ENCODE data around the gene ABCA7.

ABCA7 gene

DNA sequence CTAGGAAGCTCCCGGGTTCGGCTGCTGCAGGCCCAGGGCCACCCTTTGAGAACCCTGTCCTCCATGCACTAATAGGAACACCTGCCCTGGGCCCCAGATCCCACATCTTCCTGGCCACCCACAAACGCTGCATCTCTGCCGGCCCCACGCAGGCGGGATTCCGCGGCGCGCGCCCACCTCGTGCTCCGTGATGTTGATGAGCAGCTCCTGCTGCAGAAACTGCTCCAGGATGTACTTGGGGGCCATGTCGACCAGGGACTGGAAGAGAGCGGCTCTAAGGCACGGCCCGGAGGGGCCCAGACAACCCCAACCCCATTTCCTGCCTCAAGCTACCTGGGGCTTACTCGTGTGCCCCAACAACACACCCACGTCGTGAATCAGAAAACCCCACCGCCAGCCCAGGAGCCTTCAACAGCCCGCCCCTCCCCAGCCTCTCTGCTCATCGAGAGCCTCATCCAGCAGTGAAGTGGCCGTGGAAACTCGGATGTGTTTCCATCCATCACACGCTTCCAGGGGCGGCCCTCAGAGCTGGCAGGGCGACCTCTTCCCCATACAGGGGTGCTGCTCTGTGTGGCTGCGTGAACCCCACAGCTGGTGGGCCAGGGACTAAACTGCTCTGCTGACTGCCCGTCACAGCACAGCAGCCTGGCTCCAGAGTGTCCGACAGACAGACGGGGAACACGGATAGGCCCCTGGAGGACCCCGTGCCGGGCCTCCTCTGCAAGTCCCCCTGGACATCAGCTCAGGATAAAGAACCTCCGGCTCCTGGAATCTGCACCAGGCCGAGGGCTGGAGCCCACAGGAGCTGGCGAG lies 51.0 kb downstream of the ABCA7 start:
- no peak for DNase-seq

DNA sequence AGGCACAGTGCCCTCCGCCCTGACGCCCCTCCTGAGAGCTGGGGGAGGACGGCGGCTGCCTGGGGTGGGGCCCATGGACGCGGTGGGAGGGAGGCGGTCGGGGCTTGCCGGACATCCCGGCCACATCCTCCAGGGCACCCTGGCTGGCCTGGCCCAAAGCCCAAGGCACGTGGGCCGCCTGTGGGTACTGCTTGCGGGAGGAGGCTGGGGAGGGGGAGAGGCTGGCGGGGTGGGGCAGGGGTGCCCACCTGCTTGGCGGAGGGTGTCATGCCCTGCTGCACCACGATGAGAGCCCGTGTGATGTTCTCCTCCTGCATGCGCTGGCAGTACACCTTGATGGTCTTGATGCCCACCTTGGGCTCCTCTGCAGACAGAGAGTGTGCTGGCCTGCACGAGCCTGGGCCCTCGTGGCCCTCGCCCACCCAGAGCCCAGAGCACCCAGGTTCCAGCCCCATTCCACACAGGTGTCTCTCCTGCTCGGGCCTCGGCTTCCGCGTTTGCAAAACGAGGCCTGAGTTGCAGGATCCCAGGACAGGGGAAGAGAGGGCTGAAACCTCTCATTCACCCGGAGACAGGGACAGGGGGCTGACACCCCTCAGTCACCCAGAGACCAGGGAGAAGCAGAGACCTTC lies 51.8 kb downstream of the ABCA7 start:
- no peak for DNase-seq

- no peak for DNase-seq
These were observed 53.4 kb downstream of the ABCA7 start for GRCh38 chr19:1093330-1093729.

DNA sequence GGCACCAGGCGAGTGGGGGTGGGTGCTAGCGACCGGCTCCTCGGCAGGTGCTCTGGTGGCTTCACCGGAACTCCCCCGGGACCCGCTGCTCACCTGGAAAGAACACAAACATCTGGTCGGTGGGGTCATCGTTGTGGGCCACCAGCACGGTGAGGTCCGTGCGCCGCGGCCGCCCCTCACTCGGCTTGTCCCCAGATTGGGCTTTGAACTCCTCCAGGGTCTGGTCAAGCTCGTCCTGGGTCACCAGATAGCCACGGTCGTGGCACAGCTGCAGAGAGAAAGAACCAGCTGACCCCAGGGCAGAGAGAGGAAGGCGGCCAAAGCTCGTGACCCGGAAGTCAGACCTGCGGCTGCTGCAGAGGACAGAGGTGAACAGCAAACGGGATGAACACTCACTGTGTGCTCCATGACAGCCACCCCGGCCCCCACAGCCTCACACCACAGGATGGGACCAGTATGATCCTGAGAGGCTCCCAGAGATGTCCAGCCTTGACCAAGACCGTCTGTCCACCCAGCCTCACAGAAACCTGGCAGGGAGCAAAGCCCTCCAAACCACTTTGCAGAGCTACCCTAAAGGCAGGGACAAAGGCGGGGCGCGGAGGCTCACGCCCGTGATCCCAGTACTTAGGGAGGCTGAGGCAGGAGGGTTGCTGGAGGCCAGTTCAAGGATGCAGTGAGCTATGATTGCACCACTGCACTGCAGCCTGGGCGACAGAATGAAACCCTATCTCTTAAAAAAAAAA lies 54.1 kb downstream of the ABCA7 start:
- no peak for DNase-seq

DNA sequence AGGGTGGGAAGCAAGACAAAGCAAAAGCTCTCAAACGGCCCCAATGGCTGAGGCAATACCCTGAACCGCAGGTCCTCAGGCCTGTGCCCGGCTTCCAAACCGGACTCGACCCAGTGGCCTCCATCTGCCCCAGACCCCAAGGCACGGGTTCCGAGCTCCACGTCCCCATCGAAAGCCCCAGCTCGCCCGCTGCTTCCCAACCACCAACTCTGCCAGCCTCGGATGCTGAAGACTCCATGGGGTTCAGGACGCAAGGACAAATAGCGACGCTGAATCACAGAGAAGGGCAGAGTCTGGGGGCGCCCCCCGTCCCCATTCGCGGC lies 54.7 kb downstream of the ABCA7 start:
- no peak for DNase-seq

- peak; percentile 96 for DNase-seq
These were observed 55.2 kb downstream of the ABCA7 start, which contains the start of gene POLR2E for GRCh38 chr19:1094978-1095701. POLR2E (minus strand) TSS chr19:1095375; CDS start chr19:1095315, 60 bp downstream.

DNA sequence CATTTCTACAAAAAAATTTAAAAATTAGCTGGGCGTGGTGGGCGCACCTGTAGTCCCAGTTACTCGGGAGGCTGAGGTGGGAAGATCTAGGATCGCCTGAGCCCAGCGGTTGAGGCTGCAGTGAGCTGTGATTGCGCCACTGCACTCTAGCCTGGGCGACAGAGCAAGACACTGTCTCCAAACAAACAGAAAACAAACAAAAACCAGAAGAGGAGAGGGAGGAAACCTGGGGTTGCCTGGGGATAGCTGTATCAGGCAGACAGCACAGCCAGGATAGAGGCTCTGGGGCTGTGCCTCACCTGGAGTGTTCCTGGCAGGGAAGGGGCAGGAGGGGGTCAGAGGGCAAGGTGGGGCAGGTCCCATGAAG lies 57.9 kb downstream of the ABCA7 start:
- DNase-seq, result no peak

DNA sequence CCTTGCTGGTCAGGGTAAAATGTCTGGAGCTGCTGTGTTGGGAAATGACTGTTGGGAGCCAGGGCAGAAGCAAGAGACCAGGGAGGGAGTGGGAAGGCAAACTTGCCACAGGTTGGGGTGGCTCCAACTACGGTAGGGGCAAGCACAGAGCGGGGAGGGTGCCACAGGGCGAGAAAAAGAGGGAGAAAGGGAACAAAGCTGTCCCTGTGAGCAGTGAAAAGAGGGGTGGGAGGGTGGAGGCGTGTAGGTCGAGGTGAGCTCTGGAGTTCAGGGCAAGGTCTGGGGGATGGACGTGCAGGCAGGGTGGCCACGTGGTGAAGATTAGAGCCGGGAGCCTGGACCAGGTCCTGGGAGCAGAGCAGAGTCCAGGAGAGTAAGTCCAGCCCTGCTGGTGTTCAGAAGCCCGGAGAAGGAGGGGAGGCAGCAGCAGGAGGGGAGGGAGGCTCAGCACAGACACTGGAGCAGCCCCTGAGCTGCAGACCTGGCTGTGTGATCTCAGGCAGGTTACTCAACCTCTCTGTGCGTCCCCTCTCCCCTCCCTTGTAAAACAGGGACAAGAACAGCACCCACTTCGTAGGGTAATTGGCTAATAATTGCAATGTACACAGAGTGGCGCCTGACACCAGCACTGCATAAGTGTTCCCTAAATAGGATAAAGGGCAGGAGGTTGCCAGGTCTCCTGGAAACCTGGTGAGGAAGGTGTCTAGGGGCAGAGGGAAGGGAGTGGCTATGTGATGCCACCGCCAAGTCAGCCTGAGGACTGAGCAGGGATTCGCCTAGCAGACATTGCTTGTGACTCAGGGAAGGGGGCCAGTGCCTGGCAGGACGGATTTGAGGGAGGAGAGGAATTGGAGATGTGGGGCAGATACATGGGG lies 58.5 kb downstream of the ABCA7 start:
- no peak for DNase-seq

DNA sequence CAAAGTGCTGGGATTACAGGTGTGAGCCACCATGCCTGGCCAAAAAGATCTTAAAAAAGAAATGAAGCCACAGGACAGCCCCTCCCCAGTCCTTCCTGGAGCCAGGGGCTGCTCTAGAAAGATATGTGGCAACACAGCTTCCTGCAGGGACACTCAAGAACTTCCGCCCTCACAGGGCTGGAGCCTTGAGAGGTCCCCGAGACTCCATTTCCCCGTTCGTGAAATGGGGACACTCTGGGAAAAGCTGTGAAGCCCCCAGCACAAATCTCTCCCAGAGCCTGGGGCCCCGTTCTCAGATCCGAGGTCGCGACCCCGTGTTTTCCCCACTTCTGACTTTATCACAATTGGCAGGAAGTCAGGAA lies 61.4 kb downstream of the ABCA7 start:
- no peak for DNase-seq

DNA sequence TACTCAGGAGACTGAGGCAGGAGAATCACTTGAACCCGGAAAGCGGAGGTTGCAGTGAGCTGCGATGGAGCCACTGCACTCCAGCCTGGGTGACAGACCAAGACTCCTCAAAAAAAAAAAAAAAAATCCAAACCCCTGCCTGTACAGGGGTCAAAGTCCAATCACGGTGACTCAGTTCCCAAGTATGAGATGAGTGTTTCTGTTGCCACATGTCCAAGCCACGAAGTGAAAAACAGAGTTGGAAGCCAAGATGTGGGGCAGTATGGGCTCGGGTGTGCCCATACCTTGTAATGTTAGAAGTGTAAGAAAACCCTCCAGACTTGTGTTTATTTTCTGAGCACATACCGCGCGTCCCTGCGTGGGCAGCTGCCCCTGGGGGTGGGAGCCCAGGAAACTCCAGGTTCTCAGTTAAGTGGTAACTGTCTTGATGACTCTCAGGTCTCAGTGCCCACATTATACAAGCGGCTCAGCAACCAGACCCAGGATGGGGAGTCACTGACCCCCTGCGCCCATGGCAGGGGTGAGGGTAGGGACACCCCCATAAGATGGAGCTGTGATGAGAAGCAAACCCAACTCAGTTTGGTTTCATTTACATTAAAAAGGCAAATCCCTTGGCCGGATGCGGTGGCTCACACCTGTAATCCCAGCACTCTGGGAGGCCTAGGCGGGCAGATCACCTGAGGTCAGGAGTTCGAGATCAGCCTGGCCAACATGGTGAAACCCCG lies 62.7 kb downstream of the ABCA7 start:
- DNase-seq, result no peak

- DNase-seq, result no peak
These were observed 63.3 kb downstream of the ABCA7 start for GRCh38 chr19:1103132-1103707.

DNA sequence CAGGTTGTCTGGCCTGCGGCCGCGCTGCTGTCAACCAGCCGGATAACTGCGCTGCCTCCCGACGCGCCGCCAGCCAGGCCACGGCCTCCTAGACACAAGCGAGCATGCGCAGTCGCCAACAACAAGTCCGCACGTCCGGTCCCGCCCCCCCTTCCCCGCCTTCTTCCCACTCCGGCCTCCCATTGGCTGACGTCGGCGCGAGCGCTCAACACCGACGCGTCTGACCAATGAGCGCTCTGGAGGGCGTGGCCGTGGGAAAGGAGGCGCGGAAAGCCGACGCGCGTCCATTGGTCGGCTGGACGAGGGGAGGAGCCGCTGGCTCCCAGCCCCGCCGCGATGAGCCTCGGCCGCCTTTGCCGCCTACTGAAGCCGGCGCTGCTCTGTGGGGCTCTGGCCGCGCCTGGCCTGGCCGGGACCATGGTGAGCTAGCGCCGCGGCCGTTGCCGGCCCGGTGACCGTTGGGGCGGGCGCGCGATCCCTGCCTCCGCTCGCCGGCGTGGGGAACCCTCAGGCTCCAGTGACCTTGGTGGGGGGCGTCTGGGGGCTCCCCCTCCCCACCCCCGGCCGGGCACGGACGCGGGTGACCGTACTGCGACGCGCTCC lies 63.9 kb downstream of the ABCA7 start, which contains the start of gene GPX4:
GPX4 (plus strand) TSS at position 287 of the 603 bp plus-strand sequence; CDS start at position 337, 50 bp downstream.
- no peak for DNase-seq

DNA sequence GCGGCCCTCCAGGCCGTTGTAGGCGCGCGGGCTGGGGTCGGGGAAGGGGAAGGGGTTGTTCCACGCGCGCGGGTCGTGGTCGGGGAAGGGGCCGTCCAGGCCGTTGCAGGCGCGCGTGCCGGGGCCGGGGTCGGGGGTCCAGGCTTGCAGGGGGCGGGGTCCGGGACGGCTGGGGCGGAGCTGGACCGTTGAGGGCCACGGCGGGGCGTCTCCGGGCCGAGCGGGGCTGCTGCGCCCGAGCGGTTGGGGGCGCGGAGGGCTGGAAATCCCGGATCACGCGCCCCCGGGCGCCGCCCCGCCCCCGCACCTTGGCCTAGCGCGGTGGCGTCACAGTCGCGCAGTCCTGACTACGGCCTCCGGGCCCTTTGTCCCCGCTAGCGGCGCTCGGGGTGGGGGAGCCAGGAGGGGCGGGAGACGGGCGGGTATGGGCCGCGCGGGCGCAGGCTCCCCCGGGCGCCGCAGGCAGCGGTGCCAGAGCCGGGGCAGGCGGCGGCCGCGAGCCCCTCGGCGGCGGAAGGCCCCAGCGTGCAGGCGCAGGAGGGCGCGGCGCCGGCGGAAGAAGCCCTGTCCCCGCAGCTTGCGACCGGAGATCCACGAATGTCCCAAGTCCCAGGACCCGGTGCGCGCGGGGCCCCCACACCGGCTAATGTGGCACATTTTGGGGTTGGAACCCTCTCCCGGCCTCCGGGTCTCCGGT lies 64.6 kb downstream of the ABCA7 start:
- DNase-seq, result no peak

GRCh38 chr19:1105008-1105872 lies 65.3 kb downstream of the ABCA7 start:
- DNase-seq, result no peak

DNA sequence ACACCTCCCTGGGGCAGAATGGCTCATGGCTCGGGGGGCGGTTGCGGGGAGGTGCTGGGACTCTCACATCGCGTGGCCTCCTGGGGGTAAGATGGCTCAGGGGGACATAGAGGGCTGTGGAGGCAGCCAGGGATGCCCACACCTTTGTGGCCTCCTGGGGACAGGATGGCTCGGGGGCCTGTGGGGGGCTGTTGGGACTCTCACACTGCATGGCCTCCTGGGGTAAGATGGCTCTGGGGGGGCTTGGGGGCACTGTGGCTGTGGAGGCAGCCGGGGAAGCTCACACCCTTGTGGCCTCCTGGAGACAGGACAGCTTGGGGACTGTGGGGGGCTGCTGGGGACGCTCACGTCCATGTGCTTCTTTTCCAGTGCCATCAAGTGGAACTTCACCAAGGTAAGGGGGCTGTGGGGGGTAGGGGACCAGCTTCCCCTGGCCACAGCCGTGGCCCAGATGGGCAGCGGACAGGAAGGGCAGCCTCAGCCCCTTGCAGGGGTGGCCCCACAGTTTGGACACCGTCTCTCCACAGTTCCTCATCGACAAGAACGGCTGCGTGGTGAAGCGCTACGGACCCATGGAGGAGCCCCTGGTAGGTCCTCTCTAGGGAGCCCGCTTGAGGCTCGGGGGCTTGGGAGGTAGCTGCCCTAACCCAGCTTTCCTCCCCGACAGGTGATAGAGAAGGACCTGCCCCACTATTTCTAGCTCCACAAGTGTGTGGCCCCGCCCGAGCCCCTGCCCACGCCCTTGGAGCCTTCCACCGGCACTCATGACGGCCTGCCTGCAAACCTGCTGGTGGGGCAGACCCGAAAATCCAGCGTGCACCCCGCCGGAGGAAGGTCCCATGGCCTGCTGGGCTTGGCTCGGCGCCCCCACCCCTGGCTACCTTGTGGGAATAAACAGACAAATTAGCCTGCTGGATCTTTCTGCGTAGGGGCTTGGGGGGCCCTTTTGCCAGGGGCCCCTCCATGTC lies 66.2 kb downstream of the ABCA7 start:
- DNase-seq, result no peak

GRCh38 chr19:1106841-1107660 lies 67.1 kb downstream of the ABCA7 start:
- no peak for DNase-seq
